ENCODE results near the gene BICRAL. TPM values are rescaled to one million over a fixed set of nuclear protein-coding genes. Genes with fewer than 3 reads are reported as not detected.

BICRAL gene
- total and polyA plus RNA-seq, 2 donors (not counting 3 experiments of a cell fraction or from before 2014, with no cell fraction given), result 5.6 to 6.8 TPM

- H3K79me2 ChIP-seq (ENCODE audit: control insufficient read depth, insufficient read depth, low read length), result peaks cover 44% of the 10 kb centered on the region
These were observed 1.5 kb downstream of the BICRAL start for GRCh38 chr6:42783177-42783875.

More at GRCh38 chr6:42783177-42783875, 1.5 kb downstream of the BICRAL start:
- peak overlapping the region; percentile 99 for H3K27ac ChIP-seq (ENCODE audit: insufficient read depth, low read depth, low read length)
- H2AFZ ChIP-seq (ENCODE audit: low read depth, low read length), result no peak overlapping the region
- intact Hi-C loops (cut with micrococcal nuclease), result no loop called here
- no peaks in the 10 kb centered on the region for H3K9me3 ChIP-seq (replicated peaks; ENCODE audit: control insufficient read depth, insufficient read depth, low read length)
- H3K9me1 ChIP-seq (replicated peaks; ENCODE audit: control insufficient read depth, extremely low read depth, insufficient read depth, low read length), result no peaks in the 10 kb centered on the region
- ChIA-PET CTCF (interaction anchor here (0.9 to 2.7 kb wide), 8 partner anchors 8 to 96 kb away, joined by 3 to 19 read pairs (median 3); partner anchors contain the start of genes RPL7L1 and TBCC), POLR2A (interaction anchor here (0.8 to 2.1 kb wide), 5 partner anchors 37 to 96 kb away, joined by 3 to 39 read pairs (median 7); partner anchors contain the start of genes RPL7L1 and TBCC)
- dilution Hi-C loops (cut with MboI; ENCODE audit: extremely low pct_ligation_motif_present, low sequenced_read_pairs), result no loop called here
- TSS peak; percentile 6 for BruUV-seq (replicated peaks)
- H3K27me3 ChIP-seq (ENCODE audit: control insufficient read depth in 2 of 2, insufficient read depth in 2 of 2, low read length in 2 of 2), result no peaks in the 10 kb centered on the region
- TF ChIP-seq MYC (IDR thresholded peaks at IDR 0.05; ENCODE audit: low read depth, low read length), result peak; percentile 59
- no peak for TF ChIP-seq CTCF (IDR thresholded peaks at IDR 0.05; ENCODE audit: extremely low read depth in 1 of 2, insufficient read depth in 1 of 2, low read depth in 1 of 2, low read length in 2 of 2)
- TF ChIP-seq POLR2A (IDR thresholded peaks at IDR 0.05; ENCODE audit: low read depth, low read length), result peak; percentile 65
- peak; percentile 83 for TF ChIP-seq POLR2AphosphoS5 (IDR thresholded peaks at IDR 0.05; ENCODE audit: insufficient read depth, low read depth, low read length)
- peak overlapping the region; percentile 93 for H3K4me2 ChIP-seq (ENCODE audit: insufficient read depth, low read length)
- H4K20me1 ChIP-seq (replicated peaks; ENCODE audit: control insufficient read depth, extremely low read depth, insufficient read depth, low read length), result no peaks in the 10 kb centered on the region
- peak; percentile 54 for DNase-seq (ENCODE audit: low read depth, low spot score)
- peaks cover 16% of the 10 kb centered on the region for H3K4me1 ChIP-seq (ENCODE audit: control insufficient read depth, extremely low read depth, insufficient read depth, low read length)
- peak overlapping the region; percentile 100 for H3K9ac ChIP-seq (replicated peaks; ENCODE audit: extremely low read depth, insufficient read depth, low read length)
- H3K4me3 ChIP-seq (replicated peaks in 1 of 3; ENCODE audit: insufficient read depth in 1 of 3, low read depth in 1 of 3, low read length in 3 of 3), result peak overlapping the region; percentile 87 to 98 (median 94)
- peak; percentile 38 for FAIRE-seq
- no peaks in the 10 kb centered on the region for H3K36me3 ChIP-seq (ENCODE audit: control insufficient read depth in 2 of 2, extremely low read depth in 1 of 2, insufficient read depth in 2 of 2, low read length in 2 of 2)

All from endothelial cell of umbilical vein (primary cell).